A673 (cell line): ENCODE data around the gene MINAR1.

Experiments
- EZH2 ChIP-seq: fragments of 200-600 bp; sonication (generic); IDR thresholded peaks from 2 replicates; pipeline ENCODE4 v1.6.1; 2017; ENCODE audit warnings: borderline replicate concordance, low read depth, mild to moderate bottlenecking, mixed read lengths, antibody characterized with exemption, low read length; ENCODE audit not compliant: poor library complexity, severe bottlenecking
- TF ChIP-seq, protein P1 (sequence below): fragments of 300-800, 200-600 bp; sonication (generic); conservative IDR thresholded peaks from 2 replicates; pipeline ENCODE4 v1.5.1; 2017; ENCODE audit warnings: low read depth, mild to moderate bottlenecking, antibody characterized with exemption, low read length, moderate library complexity, mixed read lengths

DNA sequence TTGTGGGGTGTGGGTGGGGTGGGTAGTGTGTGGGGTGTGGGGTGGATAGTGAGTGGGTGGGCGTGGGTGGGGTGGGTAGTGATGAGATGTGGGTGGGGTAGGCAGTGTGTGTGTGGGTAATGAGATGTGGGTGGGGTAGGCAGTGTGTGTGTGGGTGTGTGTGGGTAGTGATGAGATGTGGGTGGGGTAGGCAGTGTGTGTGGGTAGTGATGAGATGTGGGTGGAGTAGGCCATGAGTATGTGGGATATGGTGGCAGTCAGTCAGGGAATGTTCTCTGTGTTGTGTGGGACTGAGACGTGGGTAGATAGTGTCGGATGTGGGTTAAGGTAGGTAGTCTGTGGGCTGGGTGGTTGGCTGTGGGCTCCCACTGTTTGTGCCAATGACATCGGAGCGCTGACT, 7.1 kb downstream of the MINAR1 start:
- TF ChIP-seq, protein P1, sequence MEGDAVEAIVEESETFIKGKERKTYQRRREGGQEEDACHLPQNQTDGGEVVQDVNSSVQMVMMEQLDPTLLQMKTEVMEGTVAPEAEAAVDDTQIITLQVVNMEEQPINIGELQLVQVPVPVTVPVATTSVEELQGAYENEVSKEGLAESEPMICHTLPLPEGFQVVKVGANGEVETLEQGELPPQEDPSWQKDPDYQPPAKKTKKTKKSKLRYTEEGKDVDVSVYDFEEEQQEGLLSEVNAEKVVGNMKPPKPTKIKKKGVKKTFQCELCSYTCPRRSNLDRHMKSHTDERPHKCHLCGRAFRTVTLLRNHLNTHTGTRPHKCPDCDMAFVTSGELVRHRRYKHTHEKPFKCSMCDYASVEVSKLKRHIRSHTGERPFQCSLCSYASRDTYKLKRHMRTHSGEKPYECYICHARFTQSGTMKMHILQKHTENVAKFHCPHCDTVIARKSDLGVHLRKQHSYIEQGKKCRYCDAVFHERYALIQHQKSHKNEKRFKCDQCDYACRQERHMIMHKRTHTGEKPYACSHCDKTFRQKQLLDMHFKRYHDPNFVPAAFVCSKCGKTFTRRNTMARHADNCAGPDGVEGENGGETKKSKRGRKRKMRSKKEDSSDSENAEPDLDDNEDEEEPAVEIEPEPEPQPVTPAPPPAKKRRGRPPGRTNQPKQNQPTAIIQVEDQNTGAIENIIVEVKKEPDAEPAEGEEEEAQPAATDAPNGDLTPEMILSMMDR: no peak
- TF ChIP-seq EZH2: no peak
